Panc1 (cell line): ENCODE data around the gene AAMDC.

Experiments used
- CTCF ChIP-seq: fragments of 450-650 bp; IDR thresholded peaks from 2 replicates; pipeline ENCODE4 v1.5.1; 2017; ENCODE audit warnings: mild to moderate bottlenecking
- POLR2AphosphoS5 ChIP-seq: IDR thresholded peaks from 2 replicates; pipeline ENCODE4 v1.6.1; 2012; ENCODE audit warnings: mild to moderate bottlenecking, low read depth, low read length, moderate library complexity

- TF ChIP-seq CTCF = no peak
- TF ChIP-seq POLR2AphosphoS5 = no peak
Observed at GRCh38 chr11:77778549-77778948, 42.4 kb upstream of the AAMDC start.
